Fibroblast of skin of left quadriceps (primary cell): ENCODE measurements around the gene NRXN3.

ENCODE experiments used
- DNase-seq, 2 experiments: peaks; one replicate each; pipeline ENCODE4 v3.0.0-alpha.2; 2013; ENCODE audit warnings: low read depth in 2 of 2

NRXN3 gene

GRCh38 chr14:79281244-79282152, 1111.3 kb downstream of the NRXN3 start:
- no peak for DNase-seq

- DNase-seq: no peak
These were observed 1114.4 kb downstream of the NRXN3 start for GRCh38 chr14:79284621-79285020.

- DNase-seq: no peak
These were observed 1115.1 kb downstream of the NRXN3 start for GRCh38 chr14:79285263-79285662.

GRCh38 chr14:79287976-79288375, 1117.8 kb downstream of the NRXN3 start:
- DNase-seq: no peak

GRCh38 chr14:79293482-79294177, 1123.5 kb downstream of the NRXN3 start:
- no peak for DNase-seq

GRCh38 chr14:79294499-79294898, 1124.3 kb downstream of the NRXN3 start:
- no peak for DNase-seq

GRCh38 chr14:79295385-79295784, 1125.2 kb downstream of the NRXN3 start:
- DNase-seq: no peak

GRCh38 chr14:79298373-79298772, 1128.2 kb downstream of the NRXN3 start:
- DNase-seq: no peak

- no peak for DNase-seq
These were observed 1129.0 kb downstream of the NRXN3 start for GRCh38 chr14:79299162-79299561.

GRCh38 chr14:79304279-79304678, 1134.1 kb downstream of the NRXN3 start:
- no peak for DNase-seq

- DNase-seq: no peak
These were observed 1136.4 kb downstream of the NRXN3 start for GRCh38 chr14:79306546-79306945.

- no peak for DNase-seq
These were observed 1148.2 kb downstream of the NRXN3 start for GRCh38 chr14:79318371-79318770.

- no peak for DNase-seq
These were observed 1150.4 kb downstream of the NRXN3 start for GRCh38 chr14:79320561-79320960.

- DNase-seq: no peak
These were observed 1150.9 kb downstream of the NRXN3 start for GRCh38 chr14:79321070-79321469.

- DNase-seq: no peak
These were observed 1154.9 kb downstream of the NRXN3 start for GRCh38 chr14:79325071-79325470.

- DNase-seq: no peak
These were observed 1155.4 kb downstream of the NRXN3 start for GRCh38 chr14:79325557-79325956.

GRCh38 chr14:79328863-79329262, 1158.7 kb downstream of the NRXN3 start:
- DNase-seq: no peak

- DNase-seq: no peak
These were observed 1161.7 kb downstream of the NRXN3 start for GRCh38 chr14:79331830-79332229.

- no peak for DNase-seq
These were observed 1162.5 kb downstream of the NRXN3 start for GRCh38 chr14:79332504-79333197.

GRCh38 chr14:79333198-79333546, 1163.0 kb downstream of the NRXN3 start:
- DNase-seq: no peak

GRCh38 chr14:79334272-79334671, 1164.1 kb downstream of the NRXN3 start:
- DNase-seq: no peak

- DNase-seq: no peak
These were observed 1167.6 kb downstream of the NRXN3 start for GRCh38 chr14:79337761-79338160.

- DNase-seq: no peak
These were observed 1172.8 kb downstream of the NRXN3 start for GRCh38 chr14:79342942-79343341.
